HEK293 (cell line): ENCODE measurements around the gene ADM2.

Experiments
- CTCF ChIA-PET: fragments of 350-600 bp; formaldehyde crosslinking; extraction: SDS; loops from one replicate; lab custom pipeline; 2021; ENCODE audit warnings: antibody characterized with exemption; lab: Yijun Ruan, JAX
- POLR2A ChIA-PET: fragments of 300-600 bp; formaldehyde crosslinking; extraction: SDS; loops from one replicate; lab custom pipeline; 2020; ENCODE audit warnings: antibody characterized with exemption, inconsistent platforms; lab: Yijun Ruan, JAX
- H3K27ac ChIP-seq: fragments of 200-500 bp; sonication (Bioruptor generic); 2 replicates; pipeline ENCODE4 v1.5.1; 2014; ENCODE audit warnings: low read depth, low read length, control low read depth, inconsistent platforms; ENCODE audit errors: extremely low read depth
- H3K36me3 ChIP-seq, 2 experiments: fragments of 200-500 bp in 1 of 2; sonication (Bioruptor generic) in 1 of 2; 1 replicate in 1 of 2; 2 replicates in 1 of 2; pipeline ENCODE4 v1.5.1; 2014 to 2017; ENCODE audit warnings: inconsistent platforms in 2 of 2, low read length in 2 of 2; ENCODE audit not compliant: control insufficient read depth in 2 of 2, insufficient read depth in 1 of 2
- H3K4me1 ChIP-seq: fragments of 200-500 bp; sonication (Bioruptor generic); 2 replicates; pipeline ENCODE4 v1.5.1; 2014; ENCODE audit warnings: mild to moderate bottlenecking, low read length, inconsistent platforms; ENCODE audit not compliant: control insufficient read depth, insufficient read depth
- H3K4me3 ChIP-seq: 2 replicates; pipeline ENCODE4 v1.5.1; 2011; ENCODE audit warnings: low read depth, mild to moderate bottlenecking, control low read depth, low read length, moderate library complexity
- H3K9me3 ChIP-seq: fragments of 200-500 bp; sonication (Bioruptor generic); 2 replicates; pipeline ENCODE4 v1.5.1; 2014; ENCODE audit warnings: low read depth, low read length, inconsistent platforms; ENCODE audit not compliant: control insufficient read depth, insufficient read depth
- ATF2 ChIP-seq: fragments of 450-650 bp; formaldehyde crosslinking; IDR thresholded peaks from 2 replicates; pipeline ENCODE4 v1.5.1; 2016; ENCODE audit warnings: missing biosample characterization, missing genetic modification characterization, low read depth
- KLF1 ChIP-seq: fragments of 450-650 bp; formaldehyde crosslinking; IDR thresholded peaks from 2 replicates; pipeline ENCODE4 v1.5.1; 2016; ENCODE audit warnings: missing biosample characterization, missing genetic modification characterization
- PRDM1 ChIP-seq: fragments of 450-650 bp; formaldehyde crosslinking; IDR thresholded peaks from 2 replicates; pipeline ENCODE4; 2016; ENCODE audit warnings: missing biosample characterization, missing genetic modification characterization
- SALL2 ChIP-seq: fragments of 450-650 bp; formaldehyde crosslinking; IDR thresholded peaks from 2 replicates; pipeline ENCODE4 v1.5.0; 2017; ENCODE audit warnings: missing biosample characterization, mild to moderate bottlenecking, missing genetic modification characterization, borderline replicate concordance
- SCRT1 ChIP-seq: fragments of 450-650 bp; formaldehyde crosslinking; IDR thresholded peaks from 2 replicates; pipeline ENCODE4 v1.5.1; 2016; ENCODE audit warnings: missing biosample characterization, missing genetic modification characterization, borderline replicate concordance
- ZBTB11 ChIP-seq: fragments of 450-650 bp; formaldehyde crosslinking; conservative IDR thresholded peaks from 2 replicates; pipeline ENCODE4 v1.5.1; 2016; ENCODE audit warnings: low read depth, missing biosample characterization, missing genetic modification characterization
- ZEB2 ChIP-seq: fragments of 450-650 bp; formaldehyde crosslinking; IDR thresholded peaks from 2 replicates; pipeline ENCODE4 v1.5.1; 2016; ENCODE audit warnings: missing biosample characterization, missing genetic modification characterization
- ZFP69B ChIP-seq: fragments of 450-650 bp; formaldehyde crosslinking; IDR thresholded peaks from 2 replicates; pipeline ENCODE4 v1.5.1; 2016; ENCODE audit warnings: missing biosample characterization, missing genetic modification characterization
- ZIC2 ChIP-seq: fragments of 450-650 bp; formaldehyde crosslinking; IDR thresholded peaks from 2 replicates; pipeline ENCODE4 v1.5.1; 2016; ENCODE audit warnings: missing biosample characterization, missing genetic modification characterization
- ZNF112 ChIP-seq: fragments of 450-650 bp; formaldehyde crosslinking; IDR thresholded peaks from 2 replicates; pipeline ENCODE4 v1.5.0; 2017; ENCODE audit warnings: missing biosample characterization, missing genetic modification characterization
- ZNF132 ChIP-seq: fragments of 450-650 bp; formaldehyde crosslinking; IDR thresholded peaks from 2 replicates; pipeline ENCODE4 v1.5.1; 2017; ENCODE audit warnings: missing biosample characterization, missing genetic modification characterization, borderline replicate concordance
- ZNF239 ChIP-seq: fragments of 450-650 bp; formaldehyde crosslinking; IDR thresholded peaks from 2 replicates; pipeline ENCODE4 v1.5.1; 2016; ENCODE audit warnings: missing biosample characterization, missing genetic modification characterization
- ZNF37A ChIP-seq: fragments of 450-650 bp; IDR thresholded peaks from 2 replicates; pipeline ENCODE4 v1.5.1; 2018; ENCODE audit warnings: missing biosample characterization, missing genetic modification characterization
- ZNF423 ChIP-seq: fragments of 450-650 bp; formaldehyde crosslinking; IDR thresholded peaks from 2 replicates; pipeline ENCODE4 v1.5.1; 2016; ENCODE audit warnings: missing biosample characterization, missing genetic modification characterization
- ZNF701 ChIP-seq: fragments of 450-650 bp; formaldehyde crosslinking; IDR thresholded peaks from 2 replicates; pipeline ENCODE4 v1.5.1; 2016; ENCODE audit warnings: missing biosample characterization, missing genetic modification characterization
- ZNF747 ChIP-seq: fragments of 450-650 bp; formaldehyde crosslinking; IDR thresholded peaks from 2 replicates; pipeline ENCODE4 v1.5.1; 2016; ENCODE audit warnings: missing biosample characterization, missing genetic modification characterization
- ZNF777 ChIP-seq: fragments of 450-650 bp; formaldehyde crosslinking; IDR thresholded peaks from 2 replicates; pipeline ENCODE4 v1.5.1; 2017; ENCODE audit warnings: missing biosample characterization, missing genetic modification characterization, borderline replicate concordance
- ZNF785 ChIP-seq: fragments of 450-650 bp; formaldehyde crosslinking; IDR thresholded peaks from 2 replicates; pipeline ENCODE4 v1.5.1; 2016; ENCODE audit warnings: missing biosample characterization, missing genetic modification characterization
- ZSCAN18 ChIP-seq: fragments of 450-650 bp; formaldehyde crosslinking; IDR thresholded peaks from 2 replicates; pipeline ENCODE4 v1.5.1; 2016; ENCODE audit warnings: missing biosample characterization, missing genetic modification characterization

Gene ADM2

GRCh38 chr22:50436841-50437341 is 44.5 kb upstream of the ADM2 start:
- Histone ChIP-seq H3K4me3 (no peak overlapping the region), H3K9me3 (no peaks in the 10 kb centered on the region), H3K36me3 (peaks cover 0 to 83% of the 10 kb centered on the region in 2 experiments; a peak in 2 of 3 replicates), H3K4me1 (no peaks in the 10 kb centered on the region), H3K27ac (no peak overlapping the region)
- ChIA-PET CTCF (interaction anchor here (0.6 kb wide), 1 partner anchor 173 kb away, joined by 3 read pairs; no protein-coding TSS in a partner anchor), POLR2A (interaction anchor here (0.6 kb wide), 1 partner anchor 129 kb away, joined by 7 read pairs; no protein-coding TSS in a partner anchor)
- TF ChIP-seq KLF1: peak; percentile 96
- no peak for TF ChIP-seq ZNF132 (tag by site-specific recombination)

- CTCF ChIA-PET: interaction anchor here (0.6 to 1.0 kb wide), 4 partner anchors 41 to 197 kb away, joined by 3 to 4 read pairs (median 4); no protein-coding TSS in a partner anchor
- TF ChIP-seq ZNF239 (no peak), ZNF37A (tag by site-specific recombination) (no peak), PRDM1 (tag by site-specific recombination) (no peak), ZNF747 (no peak), ZFP69B (tag by site-specific recombination) (no peak), ZBTB11 (tag by site-specific recombination) (no peak), ZSCAN18 (tag by site-specific recombination) (no peak), ATF2 (tag by site-specific recombination) (no peak), ZIC2 (no peak), ZNF423 (tag by site-specific recombination) (no peak), ZEB2 (tag by site-specific recombination) (no peak), ZNF112 (tag by site-specific recombination) (no peak), SCRT1 (tag by site-specific recombination) (no peak), SALL2 (tag by site-specific recombination) (no peak), ZNF785 (tag by site-specific recombination) (no peak), ZNF701 (tag by site-specific recombination) (no peak), ZNF777 (tag by site-specific recombination) (no peak)
- no peaks in the 10 kb centered on the region for H3K4me1 ChIP-seq
- POLR2A ChIA-PET: interaction anchor here (0.6 kb wide), 1 partner anchor 128 kb away, joined by 7 read pairs; no protein-coding TSS in a partner anchor
- H3K4me3 ChIP-seq: no peak overlapping the region
- H3K36me3 ChIP-seq: peaks cover 0 to 79% of the 10 kb centered on the region in 2 experiments; a peak in 2 of 3 replicates
- no peaks in the 10 kb centered on the region for H3K9me3 ChIP-seq
- H3K27ac ChIP-seq: no peak overlapping the region
Measured at GRCh38 chr22:50437511-50438304, 43.6 kb upstream of the ADM2 start.
